H1 (cell line): ENCODE results near the gene INPP5J. TPM values are rescaled to one million over a fixed set of nuclear protein-coding genes. Genes with fewer than 3 reads are reported as not detected.

ENCODE experiments used
- BCL11A ChIP-seq, 2 experiments: IDR thresholded peaks; one replicate each; pipeline ENCODE4 v1.6.1; 2011; ENCODE audit warnings: low read depth in 2 of 2, low read length in 2 of 2, mild to moderate bottlenecking in 2 of 2
- CTCF ChIP-seq, 3 experiments: IDR thresholded peaks; 1 replicate in 2 of 3; 2 replicates in 1 of 3; pipeline versions ENCODE4 v1.5.1 to v1.6.1; 2011; ENCODE audit warnings: low read length in 3 of 3, mild to moderate bottlenecking in 3 of 3, inconsistent platforms in 2 of 3, low read depth in 1 of 3, moderate library complexity in 1 of 3; ENCODE audit not compliant: insufficient read depth in 1 of 3; ENCODE audit errors: control extremely low read depth in 1 of 3
- HDAC6 ChIP-seq: IDR thresholded peaks from one replicate; pipeline ENCODE4 v1.7.1; 2012; ENCODE audit warnings: low read depth, mild to moderate bottlenecking, inconsistent platforms, low read length, moderate library complexity
- MAFK ChIP-seq: IDR thresholded peaks from 2 replicates; pipeline ENCODE4 v1.6.1; 2012; ENCODE audit warnings: low read depth, mild to moderate bottlenecking, improper control_type of control experiment, low read length
- TCF12 ChIP-seq: IDR thresholded peaks from 2 replicates; pipeline ENCODE4 v1.6.1; 2011; ENCODE audit warnings: low read depth, mild to moderate bottlenecking, low read length
- polyA plus RNA-seq, 7 experiments: library from polyadenylated mRNA; depleted of rRNA in 3 of 7; stranded (reverse) in 5 of 7; unstranded in 2 of 7; fragments of >200 nt in 5 of 7; fragments of 200-250 nt in 2 of 7; gene quantifications; 1 replicate in 5 of 7; 2 replicates in 1 of 7; 4 replicates in 1 of 7; pipeline versions ENCODE4 v1.2.1 to v1.2.3, GENCODE V29; 2011 to 2013; ENCODE audit warnings: missing spikeins in 2 of 7, mixed read lengths in 2 of 7
- total RNA-seq: library from RNA; stranded (reverse); fragmentation: NEBNext Ultra II Directional; extraction: Animal tissue kit (Norgen Biotek cat#: 25700); gene quantifications from 2 replicates; pipeline ENCODE4 v1.2.1, GENCODE V29; 2021

INPP5J gene
- total and polyA plus RNA-seq, 2 of the 8 experiments (the other 6 are each of a cell fraction or from before 2014, with no cell fraction given), result 5.4 to 6.0 TPM

- TF ChIP-seq CTCF (IDR thresholded peaks at IDR 0.05; ENCODE audit: control extremely low read depth in 1 of 3, insufficient read depth in 1 of 3, low read depth in 1 of 3, low read length in 3 of 3) (no peak), TCF12 (no peak), BCL11A (IDR thresholded peaks at IDR 0.05; ENCODE audit: low read depth in 2 of 2, low read length in 2 of 2) (no peak), MAFK (no peak), HDAC6 (no peak)
- TF ChIP-seq, all 59 proteins: peak for 0
Observed at GRCh38 chr22:31137721-31138120, 15.0 kb downstream of the INPP5J start (continued).
